NT2/D1 (cell line): ENCODE measurements around the gene SPDL1.

ENCODE experiments used
- SUZ12 ChIP-seq: IDR thresholded peaks from 2 replicates; pipeline ENCODE4 v1.6.1; 2011; ENCODE audit not compliant: insufficient read length, insufficient read depth; ENCODE audit errors: extremely low read depth
- YY1 ChIP-seq: IDR thresholded peaks from 2 replicates; pipeline ENCODE4 v1.6.1; 2011; ENCODE audit not compliant: insufficient read length, insufficient read depth
- ZNF274 ChIP-seq: IDR thresholded peaks from 2 replicates; pipeline ENCODE4 v1.6.1; 2011; ENCODE audit warnings: mild to moderate bottlenecking, low read depth, low read length

GRCh38 chr5:169574134-169574646 is 9.4 kb upstream of the SPDL1 start:
- no peak for TF ChIP-seq YY1
- TF ChIP-seq ZNF274: no peak
- TF ChIP-seq SUZ12: no peak
